Adrenal gland (tissue), 5 donors: ENCODE results near the gene HLCS.

Experiments used
- POLR2A ChIP-seq, 2 donors: fragments of 450-650 bp; IDR thresholded peaks; one replicate each; pipeline ENCODE4 v1.6.1; 2017; ENCODE audit warnings: antibody characterized with exemption in 2 of 2, mild to moderate bottlenecking in 2 of 2, moderate library complexity in 1 of 2
- TF ChIP-seq, protein P1 (sequence below), 6 experiments: fragments of 450-650 bp in 4 of 6; fragments of 200-600 bp in 2 of 6; sonication (generic) in 1 of 6; IDR thresholded peaks; 1 replicate in 5 of 6; 2 replicates in 1 of 6; pipeline versions ENCODE4 v1.5.1 to v1.8.0; 2016 to 2021; ENCODE audit warnings: antibody characterized with exemption in 6 of 6, mild to moderate bottlenecking in 2 of 6, moderate library complexity in 1 of 6
- donor health status: DM: no; HTN: no; CAD: no.

DNA sequence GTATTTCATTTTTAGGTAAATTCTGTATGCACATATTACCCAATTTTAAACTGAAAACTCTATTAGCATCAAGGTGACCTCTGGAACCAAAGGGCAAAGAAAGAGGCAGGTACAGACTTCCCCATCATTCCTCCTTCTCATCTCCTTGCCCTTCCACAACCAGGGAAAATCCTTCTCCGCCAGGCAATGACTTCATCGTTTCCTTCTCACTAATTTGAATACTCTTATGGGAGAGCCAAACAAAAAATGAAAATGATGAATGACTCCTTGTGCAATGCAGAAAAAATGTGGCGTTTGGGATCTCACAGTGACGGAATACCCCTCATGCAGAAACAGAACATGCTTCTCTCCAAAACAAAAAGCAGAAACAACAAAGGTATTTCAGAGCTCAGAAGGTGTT, 83.7 kb downstream of the HLCS start:
- TF ChIP-seq, protein P1, sequence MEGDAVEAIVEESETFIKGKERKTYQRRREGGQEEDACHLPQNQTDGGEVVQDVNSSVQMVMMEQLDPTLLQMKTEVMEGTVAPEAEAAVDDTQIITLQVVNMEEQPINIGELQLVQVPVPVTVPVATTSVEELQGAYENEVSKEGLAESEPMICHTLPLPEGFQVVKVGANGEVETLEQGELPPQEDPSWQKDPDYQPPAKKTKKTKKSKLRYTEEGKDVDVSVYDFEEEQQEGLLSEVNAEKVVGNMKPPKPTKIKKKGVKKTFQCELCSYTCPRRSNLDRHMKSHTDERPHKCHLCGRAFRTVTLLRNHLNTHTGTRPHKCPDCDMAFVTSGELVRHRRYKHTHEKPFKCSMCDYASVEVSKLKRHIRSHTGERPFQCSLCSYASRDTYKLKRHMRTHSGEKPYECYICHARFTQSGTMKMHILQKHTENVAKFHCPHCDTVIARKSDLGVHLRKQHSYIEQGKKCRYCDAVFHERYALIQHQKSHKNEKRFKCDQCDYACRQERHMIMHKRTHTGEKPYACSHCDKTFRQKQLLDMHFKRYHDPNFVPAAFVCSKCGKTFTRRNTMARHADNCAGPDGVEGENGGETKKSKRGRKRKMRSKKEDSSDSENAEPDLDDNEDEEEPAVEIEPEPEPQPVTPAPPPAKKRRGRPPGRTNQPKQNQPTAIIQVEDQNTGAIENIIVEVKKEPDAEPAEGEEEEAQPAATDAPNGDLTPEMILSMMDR (IDR thresholded peaks at IDR 0.05): no peak
- no peak for TF ChIP-seq POLR2A (IDR thresholded peaks at IDR 0.05)
